Ureter (tissue), 1 donor: ENCODE measurements around the gene FBXO27. TPM values are rescaled to one million over a fixed set of nuclear protein-coding genes. Genes with fewer than 3 reads are reported as not detected.
A peak's percentile ranks its signal among the peaks of the same experiment; 100 is the strongest.
"Not testable (repeated sequence)": the region's sequence is repeated elsewhere in the genome, so short reads cannot be mapped to it uniquely, and the experiment has no call there.

Source experiments
- DNase-seq: peaks from one replicate; pipeline ENCODE4 v3.0.0-alpha.2; 2020; ENCODE audit warnings: low spot score
- total RNA-seq: library from RNA; stranded (reverse); gene quantifications from one replicate; pipeline ENCODE4 v1.2.4, GENCODE V29; 2023
- donor health status: DM: yes; HTN: yes; CAD: no.

Gene FBXO27, protein sequence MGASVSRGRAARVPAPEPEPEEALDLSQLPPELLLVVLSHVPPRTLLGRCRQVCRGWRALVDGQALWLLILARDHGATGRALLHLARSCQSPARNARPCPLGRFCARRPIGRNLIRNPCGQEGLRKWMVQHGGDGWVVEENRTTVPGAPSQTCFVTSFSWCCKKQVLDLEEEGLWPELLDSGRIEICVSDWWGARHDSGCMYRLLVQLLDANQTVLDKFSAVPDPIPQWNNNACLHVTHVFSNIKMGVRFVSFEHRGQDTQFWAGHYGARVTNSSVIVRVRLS
- total RNA-seq, result 48.0 TPM

DNA sequence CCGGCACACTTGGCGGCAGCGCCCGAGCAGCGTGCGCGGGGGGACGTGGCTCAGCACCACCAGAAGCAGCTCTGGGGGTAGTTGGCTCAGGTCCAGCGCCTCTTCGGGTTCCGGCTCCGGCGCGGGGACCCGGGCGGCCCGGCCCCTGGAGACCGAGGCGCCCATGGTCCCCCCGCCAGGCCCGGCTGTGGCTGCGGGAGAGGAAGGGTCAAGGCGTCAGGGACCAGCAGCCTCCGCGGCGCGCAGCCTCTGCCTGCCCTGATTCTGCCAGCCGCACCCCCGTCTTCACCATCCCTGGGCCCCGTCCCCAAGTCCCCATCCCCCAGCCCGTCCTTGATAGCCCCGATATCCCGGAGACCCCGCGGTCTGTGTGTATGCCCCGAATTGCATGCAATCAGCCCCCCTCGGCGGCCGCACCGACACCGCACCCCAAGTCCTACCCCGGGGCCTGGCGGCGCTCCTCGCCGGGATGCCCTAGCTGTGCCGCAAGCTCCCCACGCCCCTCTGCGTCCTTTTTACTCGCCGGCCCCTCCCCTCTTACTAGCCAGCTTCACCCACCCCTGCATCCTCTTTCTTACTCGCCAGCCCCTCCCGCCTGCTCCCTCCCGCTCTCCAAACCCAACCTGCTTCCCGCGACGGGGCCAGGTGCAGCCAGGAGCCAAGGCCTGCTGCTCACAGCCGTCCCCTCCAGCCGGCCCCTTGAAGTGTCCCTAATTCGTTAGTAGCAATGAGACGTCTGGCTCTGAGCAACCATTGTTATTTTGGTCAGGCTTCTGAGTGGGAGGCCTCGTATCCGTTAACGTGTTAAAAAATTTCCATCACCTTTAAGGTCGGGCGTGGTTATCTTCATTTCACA lies at the start of gene FBXO27:
FBXO27 (minus strand) TSS at position 487 of the 856 bp plus-strand sequence; CDS start at position 165, 322 bp downstream.
- DNase-seq, result peak; percentile 71

DNA sequence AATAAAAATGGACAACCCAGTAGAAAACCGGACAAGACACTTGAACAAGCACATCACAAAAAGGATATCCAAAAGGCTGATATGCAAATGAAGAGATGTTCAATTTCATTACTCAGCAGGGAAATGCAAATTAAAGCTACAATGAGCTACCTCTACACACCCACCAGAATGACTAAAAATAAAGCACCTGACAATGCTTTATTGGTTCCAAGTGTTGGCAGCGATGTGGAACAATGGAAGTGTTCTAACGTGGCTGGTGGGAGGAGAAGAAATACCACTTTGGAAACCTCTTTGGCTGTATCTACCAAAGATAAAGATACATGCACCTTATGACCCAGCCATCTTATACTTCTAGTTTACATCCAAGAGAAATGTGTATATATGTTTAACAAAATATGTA lies 48.1 kb upstream of the FBXO27 start:
- DNase-seq, result no peak

DNA sequence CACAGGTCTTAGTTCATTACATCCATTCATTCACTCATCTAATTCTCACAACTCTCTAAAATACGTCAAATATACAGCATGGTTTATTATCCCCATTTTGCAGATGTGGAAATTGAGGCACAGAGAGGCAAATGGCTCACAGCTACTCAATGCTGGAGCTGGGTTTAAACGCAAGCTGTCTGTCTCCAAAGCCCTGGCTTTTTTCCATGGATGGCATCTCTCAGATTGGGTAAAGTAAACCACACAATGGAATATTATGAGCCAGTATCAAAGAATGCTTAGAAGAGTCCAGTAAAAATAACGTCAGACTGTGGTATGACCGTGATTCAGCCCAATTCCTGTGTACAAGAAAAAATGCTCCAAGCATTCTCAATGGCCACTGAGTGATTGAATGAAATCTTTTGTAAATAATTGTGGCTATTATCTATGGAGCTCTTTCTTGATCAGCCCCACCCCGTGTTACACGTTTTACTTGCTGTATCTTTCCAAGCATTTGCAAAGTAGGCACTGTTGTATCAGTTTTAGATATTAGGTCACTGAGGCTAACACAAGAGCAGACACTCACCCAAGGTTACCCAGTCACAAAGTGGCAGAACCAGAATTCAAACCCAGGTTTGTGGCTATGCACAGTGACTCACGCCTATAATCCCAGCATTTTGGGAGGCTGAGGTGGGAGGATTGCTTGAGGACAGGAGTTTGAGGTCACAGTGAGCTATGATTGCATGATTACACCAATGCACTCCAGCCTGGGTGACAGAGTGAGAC lies 46.3 kb upstream of the FBXO27 start:
- no peak for DNase-seq

DNA sequence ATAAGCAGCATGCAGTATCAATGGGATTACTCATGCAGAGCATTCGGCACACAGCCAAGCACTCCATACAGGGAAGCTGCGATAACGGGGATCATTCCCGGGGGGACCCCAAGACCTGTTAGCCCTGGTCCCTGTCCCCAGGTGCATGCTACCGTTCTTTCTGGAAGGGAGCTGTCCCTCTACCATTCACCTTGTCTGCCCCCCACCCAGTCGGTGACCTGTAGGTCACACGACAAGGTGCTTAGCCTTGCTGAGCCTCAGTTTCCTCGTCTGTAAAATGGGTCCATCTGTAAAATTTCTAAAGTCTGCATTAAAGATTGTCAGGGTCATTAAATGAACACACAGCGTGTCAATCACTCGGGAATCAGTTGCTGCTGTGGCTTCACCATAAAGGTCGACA lies 45.0 kb upstream of the FBXO27 start:
- no peak for DNase-seq

DNA sequence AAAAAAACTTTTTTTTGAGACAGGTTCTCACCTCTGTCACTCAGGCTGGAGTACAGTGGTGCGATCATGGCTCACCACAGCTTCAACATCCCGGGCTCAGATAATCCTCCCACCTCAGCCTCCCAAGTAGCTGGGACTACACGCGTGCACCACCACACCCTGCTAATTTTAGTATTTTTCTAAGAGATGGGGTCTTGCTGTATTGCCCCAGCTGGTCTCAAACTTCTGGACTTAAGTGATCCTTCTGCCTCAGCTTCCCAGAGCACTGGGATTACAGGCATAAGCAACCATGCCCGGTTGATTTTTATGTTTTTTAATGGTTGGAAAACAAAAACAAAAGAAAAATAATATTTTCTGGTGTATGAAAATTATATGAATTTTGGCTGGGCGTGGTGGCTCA lies 42.6 kb upstream of the FBXO27 start:
- no peak for DNase-seq

DNA sequence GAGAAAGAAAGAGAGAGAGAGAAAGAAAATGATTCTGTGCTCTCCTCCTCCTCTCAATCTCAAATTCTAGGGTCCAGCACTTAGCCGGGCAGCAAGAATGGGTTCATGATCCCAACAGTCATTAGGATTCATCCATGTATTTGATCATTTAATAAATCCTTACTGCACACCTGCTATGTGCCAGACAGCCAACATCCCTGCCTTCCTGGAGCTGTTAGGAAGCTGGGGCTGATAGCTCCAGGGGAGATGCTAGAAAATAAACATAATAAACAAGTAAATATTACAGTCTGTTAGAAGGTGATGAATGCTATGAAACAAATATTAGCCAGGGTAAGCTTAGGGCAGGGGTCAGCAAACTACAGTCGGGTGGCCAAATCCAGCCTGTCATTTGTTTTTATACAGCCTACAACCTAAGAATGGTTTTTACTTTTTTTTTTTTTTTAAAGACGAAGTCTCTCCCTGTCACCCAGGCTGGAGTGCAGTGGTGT lies 41.9 kb upstream of the FBXO27 start:
- no peak for DNase-seq

DNA sequence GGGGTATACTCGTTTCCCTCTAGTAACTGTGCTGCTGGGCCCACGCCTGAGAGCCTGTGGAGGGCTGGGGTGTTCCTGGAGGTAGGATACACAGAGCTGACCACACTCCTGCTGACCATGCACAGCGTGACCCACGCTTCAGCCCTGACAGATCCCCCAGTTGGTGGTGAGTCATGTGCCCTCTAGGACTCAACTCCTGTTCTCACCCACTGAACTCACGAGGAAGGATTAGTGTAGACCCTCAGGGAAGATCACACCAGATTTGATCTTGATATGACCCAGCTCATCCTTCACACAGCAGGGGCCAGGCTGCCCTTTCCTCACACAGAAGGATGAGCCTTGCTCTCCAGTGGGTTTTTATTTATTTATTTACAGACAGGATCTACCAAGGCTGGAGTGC lies 38.5 kb upstream of the FBXO27 start:
- DNase-seq, result no peak

DNA sequence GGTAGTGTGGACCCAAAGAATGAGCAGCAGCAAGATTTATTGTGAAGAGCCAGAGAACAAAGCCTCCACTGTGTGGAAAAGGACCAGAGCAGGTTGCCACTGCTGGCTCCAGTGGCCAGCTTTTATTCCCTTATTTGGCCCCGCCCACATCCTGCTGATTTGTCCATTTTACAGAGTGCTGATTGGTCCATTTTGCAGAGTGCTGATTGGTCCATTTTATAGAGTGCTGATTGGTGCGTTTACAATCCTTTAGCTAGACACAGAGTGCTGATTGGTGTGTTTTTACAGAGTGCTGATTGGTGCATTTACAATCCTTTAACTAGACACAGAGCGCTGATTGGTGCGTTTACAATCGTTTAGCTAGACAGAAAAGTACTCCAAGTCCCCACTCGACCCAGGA lies 35.9 kb upstream of the FBXO27 start:
- DNase-seq, result not testable (repeated sequence)

DNA sequence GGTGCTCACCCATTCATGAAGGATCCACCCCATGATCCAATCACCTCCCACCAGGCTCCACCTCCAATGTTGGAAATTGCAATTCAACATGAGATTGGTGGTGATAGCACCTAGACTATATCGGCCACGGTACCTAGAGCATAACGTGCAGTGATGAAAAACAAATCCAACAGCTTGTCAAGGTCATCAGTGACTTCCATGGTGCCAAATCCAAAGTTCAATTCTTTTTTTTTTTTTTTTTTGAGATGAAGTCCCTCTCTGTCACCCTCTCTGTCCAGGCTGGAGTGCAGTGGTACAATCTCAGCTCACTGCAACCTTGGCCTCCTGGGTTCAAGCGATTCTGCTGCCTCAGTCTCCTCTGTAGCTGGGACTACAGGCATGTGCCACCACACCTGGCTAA lies 34.8 kb upstream of the FBXO27 start:
- DNase-seq, result no peak

DNA sequence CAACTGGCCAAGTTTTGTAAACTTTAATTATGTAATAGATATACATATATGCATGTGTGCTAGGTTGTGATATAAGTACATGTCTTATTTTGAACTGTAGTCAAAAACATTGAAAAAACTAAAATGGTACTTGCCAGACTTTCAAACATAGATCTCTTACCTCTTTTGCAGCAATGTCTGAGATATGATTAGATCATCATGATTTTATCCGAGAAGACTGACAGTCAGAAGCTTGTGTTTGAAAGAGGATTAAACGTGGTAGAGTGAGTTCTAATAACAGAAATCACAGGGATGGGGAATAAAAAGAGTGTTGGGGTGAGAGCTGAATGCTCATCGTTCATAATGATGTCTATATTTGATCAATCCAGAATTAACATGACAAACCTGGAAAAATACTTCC lies 33.6 kb upstream of the FBXO27 start:
- DNase-seq, result no peak

DNA sequence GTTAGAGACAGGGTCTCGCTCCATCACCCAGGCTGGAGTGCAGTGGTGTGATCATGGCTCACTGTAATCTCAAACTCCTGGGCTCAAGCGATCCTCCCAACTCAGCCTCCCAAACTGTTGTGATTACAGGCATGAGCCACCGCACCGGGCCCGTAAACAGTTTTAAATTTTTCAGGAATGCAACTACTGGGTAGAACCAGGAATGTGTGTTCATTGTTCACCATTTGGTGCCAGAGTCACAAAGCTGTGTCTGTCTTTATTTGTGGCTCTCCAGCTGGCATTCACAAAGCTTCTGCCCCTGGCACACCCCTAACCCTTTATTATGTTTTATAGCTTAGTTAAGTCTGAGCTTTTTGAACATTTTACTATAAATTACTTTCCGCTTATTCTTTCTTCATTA lies 32.1 kb upstream of the FBXO27 start:
- DNase-seq, result no peak

DNA sequence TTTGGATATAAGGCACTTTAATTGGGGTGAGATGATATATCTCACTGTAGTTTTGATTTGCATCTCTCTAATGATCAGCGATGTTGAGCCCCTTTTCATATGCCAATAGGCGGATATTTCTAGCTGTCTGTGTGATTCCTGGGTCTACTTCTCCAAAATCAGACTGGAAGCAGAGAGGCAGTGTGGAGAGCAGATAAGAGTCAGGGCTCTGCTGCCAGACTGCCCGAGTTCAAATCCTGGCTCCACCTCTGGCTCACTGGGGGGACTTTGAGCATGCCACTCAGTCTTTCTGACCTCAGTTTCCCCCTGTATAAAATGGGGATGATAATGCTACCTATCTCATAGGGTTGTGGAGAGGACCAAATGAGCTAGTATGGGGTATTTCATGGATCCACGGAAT lies 27.8 kb upstream of the FBXO27 start:
- DNase-seq, result no peak

DNA sequence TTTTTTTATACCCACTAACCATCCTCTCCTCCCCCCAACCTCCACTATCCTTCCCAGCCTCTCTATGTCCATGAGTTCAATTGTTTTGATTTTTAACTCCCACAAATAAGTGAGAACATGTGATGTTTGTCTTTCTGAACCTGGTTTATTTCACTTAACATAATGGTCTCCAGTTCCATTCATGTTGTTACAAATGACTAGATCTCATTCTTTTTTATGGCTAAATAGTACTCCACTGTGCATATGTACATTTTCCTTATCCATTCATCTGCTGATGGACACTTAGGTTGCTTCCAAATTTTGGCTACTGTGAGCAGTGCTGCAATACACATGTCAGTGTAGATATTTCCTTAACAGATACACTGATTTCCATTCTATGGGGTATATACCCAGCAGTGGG lies 27.0 kb upstream of the FBXO27 start:
- no peak for DNase-seq

DNA sequence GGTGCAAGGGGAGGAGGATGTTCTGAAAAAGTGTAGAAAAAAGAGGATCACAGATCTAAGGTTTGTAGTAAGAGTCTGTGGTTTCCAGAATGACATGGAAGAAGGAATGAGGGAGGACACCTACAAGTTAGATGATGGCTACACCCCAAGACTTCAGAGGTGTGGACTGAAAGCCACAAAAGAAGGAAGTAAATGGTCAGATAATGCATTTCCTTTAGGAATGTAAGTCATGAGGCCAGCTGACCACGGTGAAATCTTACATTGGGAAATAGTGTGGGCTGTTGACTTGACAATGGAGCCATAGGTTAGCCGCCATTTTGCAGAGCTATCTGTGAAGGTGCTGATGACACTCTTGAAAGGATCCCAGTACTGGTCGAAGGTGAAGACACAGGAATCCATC lies 25.3 kb upstream of the FBXO27 start:
- no peak for DNase-seq

DNA sequence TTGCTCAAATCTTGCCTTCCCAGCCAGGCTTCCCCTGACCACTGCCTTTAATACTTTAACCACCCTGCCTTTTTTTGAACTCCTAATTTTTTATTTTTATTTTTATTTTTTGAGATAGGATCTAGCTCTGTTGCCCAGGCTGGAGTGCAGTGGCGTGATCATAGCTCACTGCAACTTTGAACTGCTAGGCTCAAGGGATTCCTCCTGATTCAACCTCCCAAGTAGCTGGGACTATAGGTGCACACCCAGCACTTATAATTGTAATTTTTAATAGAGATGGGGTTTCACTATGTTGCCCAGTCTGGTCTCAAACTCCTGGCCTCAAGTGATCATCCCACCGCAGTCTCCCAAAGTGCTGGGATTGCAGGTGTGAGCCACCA lies 21.7 kb upstream of the FBXO27 start:
- no peak for DNase-seq

DNA sequence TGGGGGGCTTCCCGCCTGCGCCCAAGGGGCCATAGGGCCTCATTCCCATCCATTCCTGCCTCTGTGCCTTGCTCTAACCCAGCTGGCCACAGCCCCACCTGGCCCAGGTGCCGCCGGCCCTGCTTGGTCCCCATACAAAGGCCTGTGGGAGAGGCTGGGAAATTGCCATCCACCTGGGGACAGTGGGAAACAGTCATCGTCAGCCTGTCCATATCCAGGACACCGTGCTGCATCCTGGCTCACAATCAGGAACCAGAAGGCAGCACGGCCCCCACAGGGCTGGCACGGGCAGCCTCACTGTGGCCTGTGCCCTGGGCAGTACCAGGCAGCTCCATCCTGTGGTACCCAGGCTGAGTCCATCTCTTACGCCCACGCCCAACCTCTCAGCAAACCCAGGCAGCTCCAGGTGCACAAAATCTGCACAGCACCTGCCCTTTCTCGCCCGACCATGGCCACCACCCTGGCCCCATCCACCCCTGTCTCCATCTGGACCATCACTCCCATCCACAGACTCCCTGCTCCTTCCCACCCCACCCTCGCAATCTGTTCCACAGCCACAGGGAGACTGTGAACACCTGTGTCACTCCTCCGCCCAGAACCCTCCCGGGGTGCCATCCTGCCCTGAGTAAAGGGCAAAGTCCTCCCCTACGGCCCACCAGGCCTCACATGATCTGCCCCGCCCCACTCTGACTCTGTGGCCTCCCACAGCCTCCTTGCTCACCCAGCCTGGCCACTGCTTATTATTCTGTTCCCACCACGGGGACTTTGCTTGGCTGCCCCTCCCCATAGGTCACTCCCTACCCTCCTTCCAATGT lies 21.1 kb upstream of the FBXO27 start:
- DNase-seq, result no peak

DNA sequence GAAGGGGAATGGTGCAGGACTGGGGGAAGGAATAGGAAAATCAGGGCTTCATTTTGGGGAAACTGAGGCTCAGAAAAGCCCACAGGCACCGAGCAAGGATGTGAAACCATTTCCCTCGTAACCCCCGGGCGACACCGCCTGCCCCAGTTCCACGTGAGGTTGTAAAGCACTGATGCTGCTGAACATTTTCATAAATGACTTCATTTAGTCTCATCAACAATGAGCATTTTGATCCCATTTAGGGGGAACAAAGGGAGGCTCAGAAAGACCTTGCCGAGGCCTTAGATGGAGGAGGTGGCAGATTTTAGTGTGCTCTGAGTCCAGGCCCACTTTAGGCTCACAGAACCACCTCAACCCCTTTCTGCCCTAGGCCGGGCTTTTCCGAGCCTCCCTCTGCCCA lies 20.5 kb upstream of the FBXO27 start:
- no peak for DNase-seq

DNA sequence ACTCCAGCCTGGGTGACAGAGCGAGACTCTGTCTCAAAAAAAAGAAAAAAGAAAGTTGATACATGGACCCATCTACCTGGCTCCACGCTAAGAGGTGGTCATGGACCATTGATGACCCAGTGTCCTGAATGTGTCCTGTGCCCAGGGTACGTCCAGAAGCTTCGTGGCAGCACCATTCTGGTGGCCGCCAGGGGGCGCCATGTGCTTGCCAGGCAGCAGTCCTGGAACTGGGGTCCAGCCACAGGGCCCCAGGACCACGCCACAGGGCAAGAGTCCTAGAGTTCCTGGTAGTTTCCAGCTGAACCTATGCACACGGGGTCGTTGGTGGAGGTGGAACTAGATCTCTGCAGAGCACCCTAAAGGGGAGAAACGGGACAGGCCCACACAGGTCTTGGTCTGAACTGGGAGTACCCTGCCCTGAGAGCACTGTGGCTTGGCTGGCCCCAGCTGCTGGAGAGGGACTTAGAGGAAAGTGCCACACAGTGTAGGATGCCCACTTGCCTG lies 19.9 kb upstream of the FBXO27 start:
- peak; percentile 54 for DNase-seq

DNA sequence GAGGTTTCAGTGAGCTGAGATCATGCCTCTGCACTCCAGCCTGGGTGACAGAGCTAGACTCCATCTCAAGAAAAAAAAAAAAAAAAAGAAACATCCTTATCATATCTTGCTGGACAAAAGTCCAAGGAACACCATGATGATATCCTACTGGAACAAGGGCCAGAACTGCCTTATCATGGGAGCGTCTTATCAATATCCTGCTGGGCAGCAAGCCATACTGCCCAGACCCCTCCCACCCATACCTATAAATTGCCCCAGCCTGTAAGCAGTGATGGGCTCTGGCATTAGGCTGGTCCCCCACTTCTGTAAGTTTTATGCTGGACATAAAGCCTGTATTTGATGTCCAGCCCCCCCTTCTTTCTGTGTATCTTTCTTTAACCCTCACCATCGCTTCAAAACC lies 14.7 kb upstream of the FBXO27 start:
- no peak for DNase-seq

DNA sequence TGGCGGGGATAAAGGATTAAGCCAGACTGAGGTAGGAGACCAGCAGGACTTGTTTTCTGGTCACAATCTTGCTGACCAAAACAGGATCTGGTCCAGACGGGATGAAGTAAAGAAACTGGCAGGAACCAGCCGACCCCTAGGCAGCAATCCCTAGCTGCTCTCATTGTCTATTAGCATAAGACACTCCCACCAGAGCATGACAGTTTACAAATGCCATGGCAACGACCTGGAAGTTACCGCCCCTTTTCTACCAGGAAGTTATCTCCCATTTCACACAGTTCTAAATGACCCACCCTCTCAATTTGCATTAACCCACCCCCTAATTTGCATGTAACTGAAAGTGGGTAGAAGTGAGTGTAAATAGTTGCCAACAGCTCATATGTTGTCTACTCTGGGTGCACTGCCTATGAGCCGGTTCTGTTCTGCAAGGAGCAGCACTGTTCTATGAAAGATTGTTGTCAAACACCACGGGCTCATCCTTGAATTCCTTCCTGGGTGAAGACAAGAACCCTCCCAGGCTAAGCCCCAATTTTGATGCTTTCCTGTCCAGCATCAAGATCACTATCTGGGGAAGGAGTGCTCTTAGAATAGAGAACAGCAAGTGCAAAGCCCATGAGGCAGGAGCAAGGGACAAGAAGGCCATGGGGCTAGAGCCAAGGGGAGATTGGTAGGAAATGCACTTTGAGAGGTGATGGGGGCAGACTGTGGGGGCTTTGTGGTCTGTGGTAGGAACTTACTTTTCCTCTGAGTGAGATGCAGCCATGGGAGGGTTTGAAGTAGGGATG lies 13.9 kb upstream of the FBXO27 start:
- peak; percentile 45 for DNase-seq

DNA sequence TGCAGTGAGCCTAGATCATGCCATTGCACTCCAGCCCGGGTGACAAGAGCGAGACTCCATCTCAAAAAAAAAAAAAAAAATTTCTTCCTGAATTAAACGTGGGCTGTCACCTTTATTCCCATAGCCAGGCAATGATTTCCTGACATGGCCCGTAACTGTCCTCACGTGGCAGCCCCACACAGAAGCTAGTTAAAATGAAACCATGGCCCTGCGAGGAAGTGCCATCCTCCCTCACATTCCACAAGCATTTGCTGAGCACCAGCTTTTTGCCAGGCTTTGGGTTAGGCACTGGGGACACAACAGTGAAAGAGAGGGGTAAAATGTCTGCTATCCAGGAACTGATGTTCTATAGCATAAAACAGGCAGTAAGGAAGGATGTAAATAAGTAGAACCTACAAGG lies 13.2 kb upstream of the FBXO27 start:
- DNase-seq, result no peak
